WTC11 (cell line): ENCODE results near the gene CEP104.

Experiments used
- ELF4 ChIP-seq: sonication (generic); formaldehyde crosslinking; IDR thresholded peaks from 2 replicates; pipeline ENCODE4 v1.8.1; 2022; ENCODE audit warnings: low read depth, mild to moderate bottlenecking, moderate library complexity, missing genetic modification reagents
- FOXJ3 ChIP-seq: sonication (generic); formaldehyde crosslinking; IDR thresholded peaks from 2 replicates; pipeline ENCODE4 v1.9.0; 2021; ENCODE audit warnings: missing genetic modification reagents, mild to moderate bottlenecking, borderline replicate concordance
- HMGA2 ChIP-seq: fragments of 250-450 bp; sonication (Bioruptor Pico); IDR thresholded peaks from 2 replicates; pipeline ENCODE4 v1.4.0; 2021; ENCODE audit warnings: mild to moderate bottlenecking, moderate library complexity
- TCF7 ChIP-seq: sonication (generic); formaldehyde crosslinking; IDR thresholded peaks from 2 replicates; pipeline ENCODE4 v1.8.0; 2022; ENCODE audit warnings: mild to moderate bottlenecking, low read depth, missing genetic modification reagents, moderate library complexity
- TEAD4 ChIP-seq: sonication (generic); formaldehyde crosslinking; IDR thresholded peaks from 2 replicates; pipeline ENCODE4 v1.8.0; 2022; ENCODE audit warnings: mild to moderate bottlenecking, missing genetic modification reagents
- ZBTB21 ChIP-seq: sonication (generic); formaldehyde crosslinking; IDR thresholded peaks from 2 replicates; pipeline ENCODE4 v1.8.1; 2023; ENCODE audit warnings: mild to moderate bottlenecking, missing genetic modification reagents, borderline replicate concordance
- ZNF121 ChIP-seq: sonication (generic); formaldehyde crosslinking; IDR thresholded peaks from 2 replicates; pipeline ENCODE4 v1.8.0; 2023; ENCODE audit warnings: missing genetic modification reagents
- ZNF416 ChIP-seq: fragments of 250-450 bp; sonication (Bioruptor Pico); IDR thresholded peaks from 2 replicates; pipeline ENCODE4 v1.9.0; 2021; ENCODE audit warnings: mild to moderate bottlenecking, inconsistent platforms
- TF ChIP-seq, protein P1 (sequence below): fragments of 200-600 bp; IDR thresholded peaks from 2 replicates; pipeline ENCODE4 v1.8.0; 2022; ENCODE audit warnings: antibody characterized with exemption
- TF ChIP-seq, protein P2 (sequence below): sonication (generic); formaldehyde crosslinking; IDR thresholded peaks from 2 replicates; pipeline ENCODE4 v1.8.0; 2022; ENCODE audit warnings: missing genetic modification reagents

DNA sequence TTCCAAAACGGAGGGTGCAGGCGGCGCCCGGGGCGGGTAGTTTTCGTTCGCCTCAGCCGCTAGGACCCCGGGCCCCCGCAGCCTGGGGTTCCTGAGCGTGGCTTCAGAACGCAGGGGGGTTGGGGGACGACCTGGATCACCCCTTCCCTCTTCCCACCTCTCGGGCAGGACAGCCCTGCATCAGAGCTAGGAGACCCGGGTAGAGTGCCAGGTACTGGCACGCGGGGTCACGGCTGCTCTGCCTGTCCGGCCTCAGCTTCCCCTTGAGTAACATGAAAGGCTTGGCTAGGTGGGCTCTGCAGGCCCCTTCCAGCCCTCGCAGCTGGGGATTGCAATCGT, 749 bp upstream of the CEP104 start:
- TF ChIP-seq ZNF121 (CRISPR knock-in tag) (no peak), ELF4 (CRISPR knock-in tag) (no peak), TCF7 (CRISPR knock-in tag) (no peak), HMGA2 (no peak), FOXJ3 (CRISPR knock-in tag) (no peak), TEAD4 (no peak), ZNF416 (CRISPR knock-in tag) (no peak), ZBTB21 (no peak)
- TF ChIP-seq, protein P1, sequence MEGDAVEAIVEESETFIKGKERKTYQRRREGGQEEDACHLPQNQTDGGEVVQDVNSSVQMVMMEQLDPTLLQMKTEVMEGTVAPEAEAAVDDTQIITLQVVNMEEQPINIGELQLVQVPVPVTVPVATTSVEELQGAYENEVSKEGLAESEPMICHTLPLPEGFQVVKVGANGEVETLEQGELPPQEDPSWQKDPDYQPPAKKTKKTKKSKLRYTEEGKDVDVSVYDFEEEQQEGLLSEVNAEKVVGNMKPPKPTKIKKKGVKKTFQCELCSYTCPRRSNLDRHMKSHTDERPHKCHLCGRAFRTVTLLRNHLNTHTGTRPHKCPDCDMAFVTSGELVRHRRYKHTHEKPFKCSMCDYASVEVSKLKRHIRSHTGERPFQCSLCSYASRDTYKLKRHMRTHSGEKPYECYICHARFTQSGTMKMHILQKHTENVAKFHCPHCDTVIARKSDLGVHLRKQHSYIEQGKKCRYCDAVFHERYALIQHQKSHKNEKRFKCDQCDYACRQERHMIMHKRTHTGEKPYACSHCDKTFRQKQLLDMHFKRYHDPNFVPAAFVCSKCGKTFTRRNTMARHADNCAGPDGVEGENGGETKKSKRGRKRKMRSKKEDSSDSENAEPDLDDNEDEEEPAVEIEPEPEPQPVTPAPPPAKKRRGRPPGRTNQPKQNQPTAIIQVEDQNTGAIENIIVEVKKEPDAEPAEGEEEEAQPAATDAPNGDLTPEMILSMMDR = no peak
- TF ChIP-seq, protein P2, sequence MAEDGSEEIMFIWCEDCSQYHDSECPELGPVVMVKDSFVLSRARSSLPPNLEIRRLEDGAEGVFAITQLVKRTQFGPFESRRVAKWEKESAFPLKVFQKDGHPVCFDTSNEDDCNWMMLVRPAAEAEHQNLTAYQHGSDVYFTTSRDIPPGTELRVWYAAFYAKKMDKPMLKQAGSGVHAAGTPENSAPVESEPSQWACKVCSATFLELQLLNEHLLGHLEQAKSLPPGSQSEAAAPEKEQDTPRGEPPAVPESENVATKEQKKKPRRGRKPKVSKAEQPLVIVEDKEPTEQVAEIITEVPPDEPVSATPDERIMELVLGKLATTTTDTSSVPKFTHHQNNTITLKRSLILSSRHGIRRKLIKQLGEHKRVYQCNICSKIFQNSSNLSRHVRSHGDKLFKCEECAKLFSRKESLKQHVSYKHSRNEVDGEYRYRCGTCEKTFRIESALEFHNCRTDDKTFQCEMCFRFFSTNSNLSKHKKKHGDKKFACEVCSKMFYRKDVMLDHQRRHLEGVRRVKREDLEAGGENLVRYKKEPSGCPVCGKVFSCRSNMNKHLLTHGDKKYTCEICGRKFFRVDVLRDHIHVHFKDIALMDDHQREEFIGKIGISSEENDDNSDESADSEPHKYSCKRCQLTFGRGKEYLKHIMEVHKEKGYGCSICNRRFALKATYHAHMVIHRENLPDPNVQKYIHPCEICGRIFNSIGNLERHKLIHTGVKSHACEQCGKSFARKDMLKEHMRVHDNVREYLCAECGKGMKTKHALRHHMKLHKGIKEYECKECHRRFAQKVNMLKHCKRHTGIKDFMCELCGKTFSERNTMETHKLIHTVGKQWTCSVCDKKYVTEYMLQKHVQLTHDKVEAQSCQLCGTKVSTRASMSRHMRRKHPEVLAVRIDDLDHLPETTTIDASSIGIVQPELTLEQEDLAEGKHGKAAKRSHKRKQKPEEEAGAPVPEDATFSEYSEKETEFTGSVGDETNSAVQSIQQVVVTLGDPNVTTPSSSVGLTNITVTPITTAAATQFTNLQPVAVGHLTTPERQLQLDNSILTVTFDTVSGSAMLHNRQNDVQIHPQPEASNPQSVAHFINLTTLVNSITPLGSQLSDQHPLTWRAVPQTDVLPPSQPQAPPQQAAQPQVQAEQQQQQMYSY (CRISPR knock-in tag) = no peak
